ENCODE data around the gene FHIT.
"Not testable (repeated sequence)": the region's sequence is repeated elsewhere in the genome, so short reads cannot be mapped to it uniquely, and the experiment has no call there.

Gene FHIT

GRCh38 chr3:61073566-61074165 is 177.6 kb downstream of the FHIT start:
- H3K27me3 ChIP-seq, result no peaks in the 10 kb centered on the region
- no peak for TF ChIP-seq CTCF (IDR thresholded peaks at IDR 0.05)
- no peaks in the 10 kb centered on the region for H3K36me3 ChIP-seq
- no peak overlapping the region for H3K27ac ChIP-seq
- no peaks in the 10 kb centered on the region for H3K4me1 ChIP-seq (ENCODE audit: control insufficient read depth in 1 of 2, insufficient read depth in 1 of 2, low read depth in 1 of 2, low read length in 1 of 2)
- H3K9me3 ChIP-seq, result no peaks in the 10 kb centered on the region
- H3K4me3 ChIP-seq (ENCODE audit: low read depth in 1 of 2, low read length in 1 of 2), result no peak overlapping the region

GRCh38 chr3:61068084-61068483 is 183.2 kb downstream of the FHIT start:
- Histone ChIP-seq H3K27me3 (no peaks in the 10 kb centered on the region), H3K4me1 (ENCODE audit: control insufficient read depth in 1 of 2, insufficient read depth in 1 of 2, low read depth in 1 of 2, low read length in 1 of 2) (no peaks in the 10 kb centered on the region), H3K9me3 (no peaks in the 10 kb centered on the region), H3K36me3 (no peaks in the 10 kb centered on the region), H3K4me3 (ENCODE audit: low read depth in 1 of 2, low read length in 1 of 2) (no peak overlapping the region), H3K27ac (no peak overlapping the region)
- TF ChIP-seq CTCF (IDR thresholded peaks at IDR 0.05), result no peak

- Histone ChIP-seq H3K27ac (no peak overlapping the region), H3K27me3 (no peaks in the 10 kb centered on the region), H3K4me3 (ENCODE audit: low read depth in 1 of 2, low read length in 1 of 2) (no peak overlapping the region), H3K9me3 (no peaks in the 10 kb centered on the region), H3K36me3 (no peaks in the 10 kb centered on the region), H3K4me1 (ENCODE audit: control insufficient read depth in 1 of 2, insufficient read depth in 1 of 2, low read depth in 1 of 2, low read length in 1 of 2) (no peaks in the 10 kb centered on the region)
- TF ChIP-seq CTCF (IDR thresholded peaks at IDR 0.05), result no peak
Observed at GRCh38 chr3:61066800-61067199, 184.5 kb downstream of the FHIT start.

GRCh38 chr3:61066222-61066621 is 185.0 kb downstream of the FHIT start:
- not testable (repeated sequence) for H3K9me3 ChIP-seq; H3K36me3 ChIP-seq; H3K27me3 ChIP-seq; H3K4me3 ChIP-seq (ENCODE audit: low read depth in 1 of 2, low read length in 1 of 2); H3K27ac ChIP-seq; H3K4me1 ChIP-seq (ENCODE audit: control insufficient read depth in 1 of 2, insufficient read depth in 1 of 2, low read depth in 1 of 2, low read length in 1 of 2)

GRCh38 chr3:61065451-61066011 is 185.7 kb downstream of the FHIT start:
- Histone ChIP-seq H3K36me3 (no peaks in the 10 kb centered on the region), H3K9me3 (no peaks in the 10 kb centered on the region), H3K27ac (no peak overlapping the region), H3K4me1 (ENCODE audit: control insufficient read depth in 1 of 2, insufficient read depth in 1 of 2, low read depth in 1 of 2, low read length in 1 of 2) (no peaks in the 10 kb centered on the region), H3K27me3 (no peaks in the 10 kb centered on the region), H3K4me3 (ENCODE audit: low read depth in 1 of 2, low read length in 1 of 2) (no peak overlapping the region)
- TF ChIP-seq CTCF (IDR thresholded peaks at IDR 0.05), result no peak

- Histone ChIP-seq H3K27ac (no peak overlapping the region), H3K4me1 (ENCODE audit: control insufficient read depth in 1 of 2, insufficient read depth in 1 of 2, low read depth in 1 of 2, low read length in 1 of 2) (no peaks in the 10 kb centered on the region), H3K36me3 (no peaks in the 10 kb centered on the region), H3K4me3 (ENCODE audit: low read depth in 1 of 2, low read length in 1 of 2) (no peak overlapping the region), H3K9me3 (no peaks in the 10 kb centered on the region), H3K27me3 (no peaks in the 10 kb centered on the region)
- TF ChIP-seq CTCF (IDR thresholded peaks at IDR 0.05), result no peak
Observed at GRCh38 chr3:61061092-61061723, 190.0 kb downstream of the FHIT start.

Measured in neutrophil (primary cell).